Activated T-helper 1 cell treated with anti-CD3 and anti-CD28 coated beads, Interleukin-2, amount 50 U/mL, for 16 hours (primary cell): Measurements from ENCODE around the gene CBFA2T3.
"Not testable (repeated sequence)": the region's sequence is repeated elsewhere in the genome, so short reads cannot be mapped to it uniquely, and the experiment has no call there.

Source experiments
- DNase-seq, 2 donors: peaks; one replicate each; pipeline ENCODE4 v3.0.0-alpha.2; 2020; ENCODE audit warnings: low read depth in 1 of 2, low spot score in 1 of 2

The CBFA2T3 gene

GRCh38 chr16:88925540-88925887, 51.5 kb downstream of the CBFA2T3 start:
- no peak for DNase-seq

- no peak for DNase-seq
These were observed 52.0 kb downstream of the CBFA2T3 start for GRCh38 chr16:88924834-88925539.

GRCh38 chr16:88923926-88924833, 52.8 kb downstream of the CBFA2T3 start:
- no peak for DNase-seq

- DNase-seq, result no peak
These were observed 53.6 kb downstream of the CBFA2T3 start for GRCh38 chr16:88923450-88923849.

- no peak for DNase-seq
These were observed 54.1 kb downstream of the CBFA2T3 start for GRCh38 chr16:88922826-88923410.

GRCh38 chr16:88922114-88922825, 54.7 kb downstream of the CBFA2T3 start:
- DNase-seq, result no peak

- DNase-seq, result no peak
These were observed 55.4 kb downstream of the CBFA2T3 start for GRCh38 chr16:88921591-88921990.

GRCh38 chr16:88920618-88921590, 56.1 kb downstream of the CBFA2T3 start:
- DNase-seq, result no peak

GRCh38 chr16:88919936-88920335, 57.1 kb downstream of the CBFA2T3 start:
- DNase-seq, result no peak

- not testable (repeated sequence) for DNase-seq
These were observed 58.1 kb downstream of the CBFA2T3 start for GRCh38 chr16:88918896-88919295.

- DNase-seq, result no peak
These were observed 58.9 kb downstream of the CBFA2T3 start for GRCh38 chr16:88917915-88918627.

- no peak for DNase-seq
These were observed 59.7 kb downstream of the CBFA2T3 start for GRCh38 chr16:88917146-88917914.

- DNase-seq, result no peak
These were observed 61.2 kb downstream of the CBFA2T3 start for GRCh38 chr16:88915639-88916327.

- DNase-seq, result no peak
These were observed 62.1 kb downstream of the CBFA2T3 start for GRCh38 chr16:88914750-88915368.

GRCh38 chr16:88913870-88914269, 63.1 kb downstream of the CBFA2T3 start:
- no peak for DNase-seq

GRCh38 chr16:88913001-88913612, 63.9 kb downstream of the CBFA2T3 start:
- no peak for DNase-seq

GRCh38 chr16:88912556-88912955, 64.5 kb downstream of the CBFA2T3 start:
- DNase-seq, result no peak
